GM12891 (cell line): ENCODE data around the gene NHS.

Source experiments
- POLR2AphosphoS5 ChIP-seq: IDR thresholded peaks from 2 replicates; pipeline ENCODE4 v1.6.1; 2011; ENCODE audit warnings: low read depth, low read length, control low read depth
- POU2F2 ChIP-seq: IDR thresholded peaks from 2 replicates; pipeline ENCODE4 v1.6.1; 2011; ENCODE audit warnings: low read depth, mild to moderate bottlenecking, control low read depth, low read length, moderate library complexity

GRCh38 chrX:17409566-17410290 lies 34.7 kb downstream of the NHS start:
- no peak for TF ChIP-seq POLR2AphosphoS5
- TF ChIP-seq POU2F2, result no peak
